Measurements from ENCODE around the gene PIP5KL1. TPM values are rescaled to one million over a fixed set of nuclear protein-coding genes. Genes with fewer than 3 reads are reported as not detected.
"Not testable (repeated sequence)": the region's sequence is repeated elsewhere in the genome, so short reads cannot be mapped to it uniquely, and the experiment has no call there.

The PIP5KL1 gene
- total RNA-seq, 3 donors from 2014 or later (not counting 1 experiment from before 2014, with no cell fraction given), result 0.52 to 1.4 (median 0.97) TPM

DNA sequence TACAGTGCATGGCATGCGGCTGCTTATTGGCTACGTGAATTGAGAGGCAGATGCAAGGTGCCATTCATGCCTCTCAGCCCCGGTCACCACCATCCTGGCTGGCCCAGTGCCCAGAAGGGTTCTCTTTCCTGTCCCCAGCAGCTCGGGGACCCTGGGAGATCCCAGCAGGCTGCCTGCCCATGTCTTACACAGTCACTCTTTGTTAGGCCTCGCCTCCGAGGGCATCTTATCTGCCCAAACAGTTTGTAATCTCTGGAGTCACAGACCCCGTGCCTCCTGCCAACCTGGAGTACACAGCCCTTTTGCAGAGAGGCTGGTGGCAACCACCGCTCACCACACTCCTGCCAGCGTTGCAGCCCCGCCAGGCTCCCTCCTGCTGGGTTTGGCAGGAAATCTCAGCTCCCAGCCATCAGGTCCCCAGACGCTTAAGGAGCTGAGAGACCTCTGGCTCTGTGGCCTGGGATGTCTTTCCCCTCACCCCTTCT lies 46.1 kb downstream of the PIP5KL1 start:
- Histone ChIP-seq H3K27ac (ENCODE audit: low read length) (peak overlapping the region; percentile 16), H3K4me1 (ENCODE audit: control insufficient read depth, insufficient read depth, low read length) (peaks cover 18% of the 10 kb centered on the region), H3K27me3 (ENCODE audit: control insufficient read depth, insufficient read depth, low read length) (no peaks in the 10 kb centered on the region), H3K4me3 (ENCODE audit: low read length) (no peak overlapping the region), H3K36me3 (ENCODE audit: control insufficient read depth, insufficient read depth, low read length) (peaks cover 38% of the 10 kb centered on the region), H3K9me3 (ENCODE audit: control insufficient read depth, insufficient read depth, low read length) (no peaks in the 10 kb centered on the region)
- 44% methylated on average over 11 of the region's 11 CpGs for WGBS (ENCODE audit: insufficient coverage)
- Mint-ChIP-seq H3K27me3 (ENCODE audit: low read depth in 2 of 2) (no peaks in the 10 kb centered on the region), H3K4me1 (peaks cover 12 to 32% of the 10 kb centered on the region in 2 donors), H3K4me3 (no peak overlapping the region), H3K9me3 (no peaks in the 10 kb centered on the region), H3K36me3 (no peaks in the 10 kb centered on the region), H3K27ac (peak overlapping the region; percentile 75 to 80)
- intact Hi-C loops (cut with micrococcal nuclease), result no loop called here
- TF ChIP-seq, protein P1, sequence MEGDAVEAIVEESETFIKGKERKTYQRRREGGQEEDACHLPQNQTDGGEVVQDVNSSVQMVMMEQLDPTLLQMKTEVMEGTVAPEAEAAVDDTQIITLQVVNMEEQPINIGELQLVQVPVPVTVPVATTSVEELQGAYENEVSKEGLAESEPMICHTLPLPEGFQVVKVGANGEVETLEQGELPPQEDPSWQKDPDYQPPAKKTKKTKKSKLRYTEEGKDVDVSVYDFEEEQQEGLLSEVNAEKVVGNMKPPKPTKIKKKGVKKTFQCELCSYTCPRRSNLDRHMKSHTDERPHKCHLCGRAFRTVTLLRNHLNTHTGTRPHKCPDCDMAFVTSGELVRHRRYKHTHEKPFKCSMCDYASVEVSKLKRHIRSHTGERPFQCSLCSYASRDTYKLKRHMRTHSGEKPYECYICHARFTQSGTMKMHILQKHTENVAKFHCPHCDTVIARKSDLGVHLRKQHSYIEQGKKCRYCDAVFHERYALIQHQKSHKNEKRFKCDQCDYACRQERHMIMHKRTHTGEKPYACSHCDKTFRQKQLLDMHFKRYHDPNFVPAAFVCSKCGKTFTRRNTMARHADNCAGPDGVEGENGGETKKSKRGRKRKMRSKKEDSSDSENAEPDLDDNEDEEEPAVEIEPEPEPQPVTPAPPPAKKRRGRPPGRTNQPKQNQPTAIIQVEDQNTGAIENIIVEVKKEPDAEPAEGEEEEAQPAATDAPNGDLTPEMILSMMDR (IDR thresholded peaks at IDR 0.05), result no peak
- DNase-seq (no peak), ATAC-seq (peak in 2 of 3 donors; percentile 38 to 55)

DNA sequence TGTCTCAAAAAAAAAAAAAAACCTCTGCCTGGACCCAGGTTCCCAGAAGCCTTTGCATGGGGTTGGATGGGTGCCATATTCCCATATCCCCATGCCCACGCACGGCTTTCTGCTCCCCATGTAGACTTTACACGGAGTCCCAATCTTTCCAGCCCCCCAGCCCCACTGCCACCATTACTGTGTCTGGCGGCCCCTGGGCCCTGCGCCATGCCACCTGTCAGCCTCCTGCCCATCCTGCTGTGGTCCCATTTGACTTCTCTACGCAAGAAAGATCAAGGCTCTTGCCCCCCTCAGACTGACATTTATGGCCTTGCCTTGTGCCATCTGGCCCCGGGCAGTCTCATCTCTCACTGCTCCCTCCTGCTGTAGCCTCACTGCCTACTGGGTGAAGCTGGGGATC lies 46.6 kb downstream of the PIP5KL1 start:
- Mint-ChIP-seq H3K4me3 (no peak overlapping the region), H3K27ac (peak overlapping the region; percentile 75 to 80), H3K9me3 (no peaks in the 10 kb centered on the region), H3K27me3 (ENCODE audit: low read depth in 2 of 2) (no peaks in the 10 kb centered on the region), H3K4me1 (peaks cover 12 to 32% of the 10 kb centered on the region in 2 donors), H3K36me3 (no peaks in the 10 kb centered on the region)
- intact Hi-C loops (cut with micrococcal nuclease), result no loop called here
- DNase-seq, result no peak
- ATAC-seq, result no peak
- TF ChIP-seq, protein P1 (IDR thresholded peaks at IDR 0.05), result no peak
- WGBS (ENCODE audit: insufficient coverage), result 92% methylated on average over 7 of the region's 7 CpGs
- no peak overlapping the region for H3K4me3 ChIP-seq (ENCODE audit: low read length)
- H3K27me3 ChIP-seq (ENCODE audit: control insufficient read depth, insufficient read depth, low read length), result no peaks in the 10 kb centered on the region
- peaks cover 18% of the 10 kb centered on the region for H3K4me1 ChIP-seq (ENCODE audit: control insufficient read depth, insufficient read depth, low read length)
- H3K36me3 ChIP-seq (ENCODE audit: control insufficient read depth, insufficient read depth, low read length), result peaks cover 38% of the 10 kb centered on the region
- H3K9me3 ChIP-seq (ENCODE audit: control insufficient read depth, insufficient read depth, low read length), result no peaks in the 10 kb centered on the region
- H3K27ac ChIP-seq (ENCODE audit: low read length), result peak overlapping the region; percentile 16

DNA sequence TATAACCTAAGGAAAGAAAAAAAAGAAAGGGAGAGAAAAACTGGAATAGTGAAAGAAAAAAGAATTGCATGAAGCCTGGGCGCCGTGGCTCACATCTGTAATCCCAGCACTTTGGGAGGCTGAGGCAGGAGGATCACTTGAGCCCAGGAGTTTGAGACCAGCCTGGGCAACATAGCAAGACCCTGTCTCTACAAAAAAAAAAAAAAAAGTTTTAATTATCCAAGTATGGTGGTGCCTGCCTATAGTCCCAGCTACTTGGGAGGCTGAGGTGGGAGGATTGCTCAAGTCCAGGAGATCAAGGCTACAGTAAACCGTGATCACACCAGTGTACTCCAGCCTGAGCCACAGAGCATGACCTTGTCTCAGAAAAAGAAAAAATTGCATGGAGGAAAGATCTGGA lies 48.9 kb downstream of the PIP5KL1 start:
- H3K9me3 Mint-ChIP-seq; H3K9me3 ChIP-seq (ENCODE audit: control insufficient read depth, insufficient read depth, low read length); H3K27me3 ChIP-seq (ENCODE audit: control insufficient read depth, insufficient read depth, low read length); ATAC-seq; H3K4me3 ChIP-seq (ENCODE audit: low read length); intact Hi-C loops (cut with micrococcal nuclease); H3K4me3 Mint-ChIP-seq; H3K36me3 Mint-ChIP-seq; H3K27me3 Mint-ChIP-seq (ENCODE audit: low read depth in 2 of 2); H3K27ac ChIP-seq (ENCODE audit: low read length); DNase-seq: not testable (repeated sequence)
- H3K4me1 Mint-ChIP-seq, result peaks cover 20 to 34% of the 10 kb centered on the region in 2 donors
- peak overlapping the region in 1 of 2 donors; percentile 51 for H3K27ac Mint-ChIP-seq
- 77% methylated on average over 3 of the region's 3 CpGs for WGBS (ENCODE audit: insufficient coverage)
- peaks cover 22% of the 10 kb centered on the region for H3K36me3 ChIP-seq (ENCODE audit: control insufficient read depth, insufficient read depth, low read length)
- peaks cover 25% of the 10 kb centered on the region for H3K4me1 ChIP-seq (ENCODE audit: control insufficient read depth, insufficient read depth, low read length)

DNA sequence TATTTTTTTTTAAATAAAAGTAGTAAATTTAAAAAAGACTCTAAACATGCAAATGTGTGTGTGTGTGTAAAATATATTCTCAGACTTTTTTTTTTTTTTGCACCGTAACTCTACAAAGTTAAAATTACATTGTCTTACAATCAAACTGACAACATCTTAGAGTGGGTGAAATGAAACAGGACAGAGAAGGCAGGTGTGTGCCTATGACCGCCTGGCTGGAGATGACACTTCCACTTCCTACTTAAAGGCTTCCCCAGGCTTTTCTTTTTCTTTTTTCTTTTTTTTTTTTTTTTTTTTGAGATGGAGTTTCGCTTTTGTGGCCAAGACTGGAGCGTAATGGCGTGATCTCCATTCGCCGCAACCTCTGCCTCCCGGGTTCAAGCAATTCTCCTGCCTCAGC lies 50.4 kb downstream of the PIP5KL1 start:
- TF ChIP-seq, protein P1 (IDR thresholded peaks at IDR 0.05), result no peak
- peaks cover 7% of the 10 kb centered on the region for H3K36me3 ChIP-seq (ENCODE audit: control insufficient read depth, insufficient read depth, low read length)
- H3K4me3 ChIP-seq (ENCODE audit: low read length), result no peak overlapping the region
- H3K4me1 Mint-ChIP-seq, result peaks cover 20 to 34% of the 10 kb centered on the region in 2 donors
- H3K4me1 ChIP-seq (ENCODE audit: control insufficient read depth, insufficient read depth, low read length), result peaks cover 23% of the 10 kb centered on the region
- H3K27me3 Mint-ChIP-seq (ENCODE audit: low read depth in 2 of 2), result no peaks in the 10 kb centered on the region
- no peak overlapping the region for H3K27ac ChIP-seq (ENCODE audit: low read length)
- ATAC-seq, result no peak
- no peaks in the 10 kb centered on the region for H3K27me3 ChIP-seq (ENCODE audit: control insufficient read depth, insufficient read depth, low read length)
- H3K9me3 ChIP-seq (ENCODE audit: control insufficient read depth, insufficient read depth, low read length), result no peaks in the 10 kb centered on the region
- no peak overlapping the region for H3K4me3 Mint-ChIP-seq
- H3K27ac Mint-ChIP-seq, result no peak overlapping the region
- intact Hi-C loops (cut with micrococcal nuclease), result no loop called here
- H3K9me3 Mint-ChIP-seq, result no peaks in the 10 kb centered on the region
- DNase-seq, result no peak
- no peaks in the 10 kb centered on the region for H3K36me3 Mint-ChIP-seq
- whole genome bisulfite sequencing (ENCODE audit: insufficient coverage), result 73% methylated on average over 6 of the region's 8 CpGs
